Ascending aorta (tissue), 2 donors: ENCODE measurements around the gene LINS1. TPM values are rescaled to one million over a fixed set of nuclear protein-coding genes. Genes with fewer than 3 reads are reported as not detected.
"Not testable (repeated sequence)": the region's sequence is repeated elsewhere in the genome, so short reads cannot be mapped to it uniquely, and the experiment has no call there.

ENCODE experiments used
- DNase-seq, 2 donors: peaks; one replicate each; pipeline ENCODE4 v3.0.0-alpha.2; 2019; ENCODE audit warnings: low spot score in 2 of 2
- H3K27ac ChIP-seq, 2 donors: fragments of 200-600 bp; sonication (generic); one replicate each; pipeline ENCODE4 v1.5.1; 2016 to 2017; ENCODE audit warnings: mild to moderate bottlenecking in 1 of 2
- H3K27me3 ChIP-seq: fragments of 200-600 bp; sonication (generic); one replicate; pipeline ENCODE4 v1.5.1; 2017
- H3K36me3 ChIP-seq, 2 donors: fragments of 200-600 bp; sonication (generic); one replicate each; pipeline ENCODE4 v1.5.1; 2016
- H3K4me1 ChIP-seq, 2 donors: fragments of 200-600 bp; sonication (generic); one replicate each; pipeline ENCODE4 v1.5.1; 2016 to 2017; ENCODE audit warnings: mild to moderate bottlenecking in 1 of 2
- H3K4me3 ChIP-seq, 2 donors: fragments of 200-600 bp; sonication (generic); one replicate each; pipeline ENCODE4 v1.5.1; 2016 to 2017; ENCODE audit warnings: mild to moderate bottlenecking in 1 of 2
- H3K9me3 ChIP-seq, 2 donors: fragments of 200-600 bp; sonication (generic); one replicate each; pipeline ENCODE4 v1.5.1; 2016
- CTCF ChIP-seq, 3 experiments: fragments of 200-600 bp in 2 of 3; fragments of 450-650 bp in 1 of 3; sonication (generic) in 2 of 3; IDR thresholded peaks; one replicate each; pipeline ENCODE4 v1.5.1; 2016 to 2019; ENCODE audit warnings: antibody characterized with exemption in 3 of 3, mild to moderate bottlenecking in 1 of 3, moderate library complexity in 1 of 3
- intact Hi-C: fragments of 100-400 bp; cut with DNase I; formaldehyde crosslinking; loops from one replicate; pipeline ENCODE4 v1.15.1; 2023
- total RNA-seq: library from RNA; depleted of rRNA; stranded (reverse); fragments of >200 nt; gene quantifications from one replicate; pipeline ENCODE4 v1.1.0, GENCODE V29; 2016

Gene LINS1
- total RNA-seq, 1 donor from 2014 or later, result 1.7 TPM

- Histone ChIP-seq H3K9me3 (no peaks in the 10 kb centered on the region), H3K4me3 (no peak overlapping the region), H3K27me3 (no peaks in the 10 kb centered on the region), H3K36me3 (no peaks in the 10 kb centered on the region), H3K27ac (no peak overlapping the region), H3K4me1 (no peaks in the 10 kb centered on the region)
- intact Hi-C loops, result no loop called here
- no peak for TF ChIP-seq CTCF (IDR thresholded peaks at IDR 0.05)
- DNase-seq, result no peak
Measured at GRCh38 chr15:100593431-100593830, 8.6 kb downstream of the LINS1 start.

GRCh38 chr15:100592898-100593297 is 9.1 kb downstream of the LINS1 start:
- H3K4me1 ChIP-seq, result no peaks in the 10 kb centered on the region

GRCh38 chr15:100591835-100592234 is 10.1 kb downstream of the LINS1 start:
- no peak overlapping the region for H3K27ac ChIP-seq
- intact Hi-C loops, result no loop called here
- TF ChIP-seq CTCF (IDR thresholded peaks at IDR 0.05), result no peak
- H3K4me1 ChIP-seq, result no peaks in the 10 kb centered on the region
- H3K9me3 ChIP-seq, result no peaks in the 10 kb centered on the region
- no peaks in the 10 kb centered on the region for H3K27me3 ChIP-seq
- no peaks in the 10 kb centered on the region for H3K36me3 ChIP-seq
- DNase-seq, result no peak
- H3K4me3 ChIP-seq, result no peak overlapping the region

More at GRCh38 chr15:100592898-100593297, 9.1 kb downstream of the LINS1 start:
- H3K27ac ChIP-seq, result no peak overlapping the region
- intact Hi-C loops, result no loop called here
- no peak for DNase-seq
- no peaks in the 10 kb centered on the region for H3K27me3 ChIP-seq
- H3K4me3 ChIP-seq, result no peak overlapping the region
- no peak for TF ChIP-seq CTCF (IDR thresholded peaks at IDR 0.05)
- H3K36me3 ChIP-seq, result no peaks in the 10 kb centered on the region
- H3K9me3 ChIP-seq, result no peaks in the 10 kb centered on the region

GRCh38 chr15:100591163-100591562 is 10.8 kb downstream of the LINS1 start:
- intact Hi-C loops, H3K4me3 ChIP-seq, H3K9me3 ChIP-seq, DNase-seq, H3K36me3 ChIP-seq, H3K4me1 ChIP-seq, H3K27ac ChIP-seq, H3K27me3 ChIP-seq: not testable (repeated sequence)

- intact Hi-C loops, result no loop called here
- Histone ChIP-seq H3K27me3 (no peaks in the 10 kb centered on the region), H3K4me3 (no peak overlapping the region), H3K4me1 (no peaks in the 10 kb centered on the region), H3K36me3 (no peaks in the 10 kb centered on the region), H3K9me3 (no peaks in the 10 kb centered on the region), H3K27ac (no peak overlapping the region)
- TF ChIP-seq CTCF (IDR thresholded peaks at IDR 0.05), result no peak
- no peak for DNase-seq
Measured at GRCh38 chr15:100588638-100589242, 13.2 kb downstream of the LINS1 start.

GRCh38 chr15:100580414-100580813 is 21.6 kb downstream of the LINS1 start:
- TF ChIP-seq CTCF (IDR thresholded peaks at IDR 0.05), result no peak
- H3K27me3 ChIP-seq, result no peaks in the 10 kb centered on the region
- no peaks in the 10 kb centered on the region for H3K36me3 ChIP-seq
- no peak overlapping the region for H3K27ac ChIP-seq
- no peaks in the 10 kb centered on the region for H3K9me3 ChIP-seq
- intact Hi-C loops, result no loop called here
- H3K4me3 ChIP-seq, result no peak overlapping the region
- DNase-seq, result no peak
- no peaks in the 10 kb centered on the region for H3K4me1 ChIP-seq
